ENCODE data around the gene APOBEC3B.
"Not testable (repeated sequence)": the region's sequence is repeated elsewhere in the genome, so short reads cannot be mapped to it uniquely, and the experiment has no call there.

APOBEC3B gene

DNA sequence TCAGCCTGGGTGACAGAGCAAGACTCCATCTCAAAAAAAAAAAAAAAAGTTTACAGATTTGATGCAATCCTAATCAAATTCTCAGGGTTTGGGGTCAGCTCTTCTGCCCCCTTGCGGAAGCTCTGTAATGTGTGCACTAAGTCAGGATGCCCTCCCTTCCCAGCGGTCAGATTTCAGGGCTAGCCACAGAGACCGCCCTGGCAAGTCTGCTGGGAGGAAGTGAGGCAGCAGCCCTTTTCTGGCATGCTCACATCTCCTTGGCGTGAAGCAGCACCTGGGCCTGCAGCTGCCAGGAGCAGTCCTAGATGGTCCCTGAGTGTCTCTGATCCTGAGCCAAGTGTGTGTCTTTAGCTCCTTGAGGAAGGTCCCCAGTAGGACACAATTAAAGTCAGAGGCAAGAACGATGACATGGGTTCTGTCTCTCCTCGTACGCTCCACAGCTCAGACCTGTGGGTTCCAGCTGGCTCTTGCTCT, 21.1 kb downstream of the APOBEC3B start (continued):
- TF ChIP-seq ZNF70 (CRISPR knock-in tag; IDR thresholded peaks at IDR 0.05), result no peak

DNA sequence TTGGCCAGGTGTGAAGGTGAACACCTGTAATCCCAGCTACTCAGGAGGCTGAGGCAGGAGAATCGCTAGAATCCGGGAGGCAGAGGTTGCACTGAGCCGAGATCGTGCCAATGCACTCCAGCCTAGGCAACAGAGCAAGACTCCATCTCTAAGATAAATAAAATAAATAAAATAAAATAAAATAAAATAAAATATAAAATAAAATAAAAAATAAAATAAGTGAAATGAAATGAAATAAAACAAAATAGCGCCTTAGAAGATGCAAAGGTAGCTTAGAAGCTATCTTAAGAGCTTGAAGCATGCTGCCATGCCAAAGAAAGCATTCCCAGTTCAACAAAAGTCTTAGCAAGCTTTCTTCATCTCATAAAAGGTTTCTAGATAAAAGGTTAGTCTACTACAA, 25.0 kb downstream of the APOBEC3B start:
- ATAC-seq, result no peak
- TF ChIP-seq POU6F1 (CRISPR knock-in tag; IDR thresholded peaks at IDR 0.05; ENCODE audit: borderline replicate concordance, low read depth) (no peak), BACH2 (CRISPR knock-in tag; IDR thresholded peaks at IDR 0.05; ENCODE audit: borderline replicate concordance) (no peak), TOX (CRISPR knock-in tag; IDR thresholded peaks at IDR 0.05; ENCODE audit: borderline replicate concordance) (no peak), ZC3H10 (CRISPR knock-in tag; IDR thresholded peaks at IDR 0.05) (no peak), PPARA (CRISPR knock-in tag; IDR thresholded peaks at IDR 0.05; ENCODE audit: borderline replicate concordance) (no peak), ISL1 (CRISPR knock-in tag; IDR thresholded peaks at IDR 0.05) (no peak), ZNF565 (CRISPR knock-in tag; conservative IDR thresholded peaks at IDR 0.05; ENCODE audit: low read depth) (no peak), ZFP30 (CRISPR knock-in tag; IDR thresholded peaks at IDR 0.05) (no peak), ZFP3 (CRISPR knock-in tag; IDR thresholded peaks at IDR 0.05) (no peak), RARB (CRISPR knock-in tag; IDR thresholded peaks at IDR 0.05) (no peak), SNAI2 (CRISPR knock-in tag; IDR thresholded peaks at IDR 0.05) (no peak), PATZ1 (CRISPR knock-in tag; IDR thresholded peaks at IDR 0.05; ENCODE audit: borderline replicate concordance) (no peak), ZNF70 (CRISPR knock-in tag; IDR thresholded peaks at IDR 0.05) (no peak), CSDC2 (CRISPR knock-in tag; IDR thresholded peaks at IDR 0.05) (no peak), ESRRG (CRISPR knock-in tag; IDR thresholded peaks at IDR 0.05) (no peak), CSRNP3 (CRISPR knock-in tag; IDR thresholded peaks at IDR 0.05) (no peak), OSR1 (CRISPR knock-in tag; IDR thresholded peaks at IDR 0.05) (no peak), TCF4 (CRISPR knock-in tag; IDR thresholded peaks at IDR 0.05; ENCODE audit: borderline replicate concordance) (no peak), TSHZ2 (CRISPR knock-in tag; IDR thresholded peaks at IDR 0.05) (no peak)

DNA sequence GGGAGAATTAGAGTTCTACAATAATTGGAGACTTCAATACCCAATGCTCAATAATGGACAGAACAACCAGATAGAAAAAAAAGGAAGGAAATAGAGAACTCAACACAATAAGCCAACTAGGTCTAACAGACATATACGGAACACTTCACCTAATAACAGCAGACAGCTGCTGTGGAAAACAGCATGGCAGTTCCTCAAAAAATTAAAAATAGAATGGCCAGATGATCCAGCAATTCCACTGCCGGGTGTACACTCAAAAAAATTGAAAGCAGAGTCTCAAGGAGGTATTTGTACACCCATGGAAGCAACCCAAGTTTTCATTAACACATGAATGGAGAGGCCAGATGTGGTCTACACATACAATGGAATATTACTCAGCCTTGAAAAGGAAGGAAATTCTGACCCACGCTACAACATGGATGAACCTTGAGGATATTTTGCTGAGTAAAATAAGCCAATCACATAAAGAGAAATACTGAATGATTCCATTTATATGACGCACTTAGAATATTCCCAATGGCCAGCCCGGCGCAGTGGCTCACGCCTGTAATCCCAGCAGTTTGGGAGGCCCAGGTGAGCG, 26.2 kb downstream of the APOBEC3B start:
- ATAC-seq, result not testable (repeated sequence)

DNA sequence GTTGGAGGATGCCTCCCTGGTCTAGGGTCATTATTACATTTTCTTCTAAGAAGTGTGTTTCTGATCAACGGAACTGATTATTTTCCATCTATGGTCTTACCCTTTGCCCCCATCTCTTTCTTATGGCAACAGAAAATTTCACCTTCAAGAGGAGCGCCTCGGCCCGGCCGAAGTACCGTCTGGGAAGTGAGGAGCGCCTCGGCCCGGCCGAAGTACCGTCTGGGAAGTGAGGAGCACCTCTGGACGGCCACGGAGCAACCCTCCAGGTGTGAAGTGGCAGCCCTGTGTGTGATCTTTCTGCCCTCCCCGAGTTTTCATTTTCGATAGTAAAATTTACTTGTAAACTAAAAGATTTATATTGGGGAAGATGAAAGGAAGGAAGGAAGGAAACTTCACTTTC, 28.8 kb downstream of the APOBEC3B start:
- ATAC-seq, result no peak
- TF ChIP-seq TOX (CRISPR knock-in tag; IDR thresholded peaks at IDR 0.05; ENCODE audit: borderline replicate concordance) (no peak), PATZ1 (CRISPR knock-in tag; IDR thresholded peaks at IDR 0.05; ENCODE audit: borderline replicate concordance) (no peak), POU6F1 (CRISPR knock-in tag; IDR thresholded peaks at IDR 0.05; ENCODE audit: borderline replicate concordance, low read depth) (no peak), TCF4 (CRISPR knock-in tag; IDR thresholded peaks at IDR 0.05; ENCODE audit: borderline replicate concordance) (no peak), CSDC2 (CRISPR knock-in tag; IDR thresholded peaks at IDR 0.05) (no peak), BACH2 (CRISPR knock-in tag; IDR thresholded peaks at IDR 0.05; ENCODE audit: borderline replicate concordance) (no peak), CREB5 (CRISPR knock-in tag; IDR thresholded peaks at IDR 0.05; ENCODE audit: low read depth) (no peak)
